Endothelial cell of umbilical vein (primary cell): ENCODE measurements around the gene KCNQ2.

Source experiments
- CTCF ChIP-seq, 2 donors: IDR thresholded peaks; 1 replicate in 1 of 2; 2 replicates in 1 of 2; pipeline ENCODE4 v1.5.1; 2011; ENCODE audit warnings: low read length in 2 of 2, mild to moderate bottlenecking in 2 of 2, moderate library complexity in 2 of 2, control low read depth in 1 of 2, inconsistent platforms in 1 of 2, low read depth in 1 of 2; ENCODE audit not compliant: insufficient read depth in 1 of 2; ENCODE audit errors: extremely low read depth in 1 of 2
- MAX ChIP-seq: IDR thresholded peaks from 2 replicates; pipeline ENCODE4 v1.6.1; 2011; ENCODE audit not compliant: insufficient read depth, insufficient read length
- MYC ChIP-seq: IDR thresholded peaks from one replicate; pipeline ENCODE4 v1.6.1; 2011; ENCODE audit warnings: mild to moderate bottlenecking, low read depth, low read length
- POLR2A ChIP-seq: IDR thresholded peaks from 2 replicates; pipeline ENCODE4 v1.6.1; 2012; ENCODE audit warnings: low read depth, mild to moderate bottlenecking, control low read depth, low read length

- TF ChIP-seq CTCF (IDR thresholded peaks at IDR 0.05; ENCODE audit: extremely low read depth in 1 of 2, insufficient read depth in 1 of 2, low read depth in 1 of 2, low read length in 2 of 2), result no peak
- TF ChIP-seq MAX, result no peak
- TF ChIP-seq POLR2A, result no peak
- TF ChIP-seq MYC, result no peak
Observed at GRCh38 chr20:63429992-63430391, 42.5 kb downstream of the KCNQ2 start.
